ENCODE results near the gene CIAO2B.

CIAO2B gene

GRCh38 chr16:66919569-66920298 lies 14.5 kb downstream of the CIAO2B start:
- DNase-seq (ENCODE audit: low read depth), result no peak

DNA sequence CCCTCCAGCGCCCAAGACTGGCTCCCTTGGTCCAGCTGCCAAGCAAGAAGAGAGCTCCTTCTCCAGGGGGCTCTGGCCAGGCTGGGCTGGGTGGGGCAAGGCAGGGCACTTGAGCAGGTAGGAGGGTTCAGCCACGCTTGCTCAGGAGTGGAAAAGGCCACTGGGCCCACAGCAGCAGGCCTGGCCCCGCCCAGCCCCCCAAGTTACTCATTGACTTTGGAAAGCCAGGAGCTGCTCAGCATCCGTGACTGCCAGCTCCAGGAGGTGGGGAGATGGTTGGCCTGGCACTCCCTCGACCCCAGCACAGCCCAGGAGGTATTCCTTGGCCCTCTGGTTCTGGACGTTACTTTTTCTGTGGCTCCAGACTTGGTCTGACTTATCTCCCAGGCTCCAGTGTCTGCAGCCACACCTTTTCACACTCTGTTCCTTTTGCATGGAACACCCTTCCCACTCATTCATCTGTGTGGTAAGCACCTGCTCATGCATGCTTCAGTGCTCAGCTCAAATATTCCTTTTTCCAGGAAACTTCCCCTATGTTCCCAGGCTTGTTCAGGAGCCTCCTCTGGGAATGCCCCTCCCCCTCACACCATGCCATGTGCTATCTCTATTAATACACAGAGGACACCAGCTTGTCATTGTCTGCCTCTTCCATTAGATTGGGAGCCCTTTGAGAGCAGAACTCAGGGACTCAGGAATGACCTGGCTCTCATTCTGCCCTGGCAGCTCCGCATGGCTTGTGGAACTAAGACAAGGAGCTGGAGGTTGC lies 15.2 kb downstream of the CIAO2B start, which contains the start of gene CDH16:
Gene CDH16 (minus strand): TSS at position 83 of the 766 bp plus-strand sequence. CDS start 820 bp downstream, outside the sequence.
- no peak for DNase-seq (ENCODE audit: low read depth)

- DNase-seq (ENCODE audit: low read depth), result no peak
Measured at GRCh38 chr16:66918355-66918754, 15.8 kb downstream of the CIAO2B start.

DNA sequence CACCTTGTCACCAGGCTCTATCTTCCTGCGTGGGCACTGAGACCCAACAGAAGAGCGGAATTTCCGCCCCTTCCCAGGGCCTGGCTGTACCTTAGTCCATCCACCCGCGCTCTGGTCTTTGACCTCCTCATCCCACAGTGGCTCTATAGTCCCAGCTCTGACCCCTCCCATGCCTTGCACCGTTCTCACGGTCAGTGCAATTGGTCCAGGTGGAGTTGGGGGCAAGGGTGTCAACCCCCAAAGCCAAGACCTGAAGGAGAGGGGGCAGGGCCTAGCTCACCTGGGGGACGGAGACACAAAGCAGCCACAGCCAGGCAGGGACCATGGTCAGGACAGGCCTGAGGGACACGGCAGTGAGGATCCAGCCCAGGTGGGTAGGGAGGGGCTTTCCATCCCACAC lies 16.5 kb downstream of the CIAO2B start:
- no peak for DNase-seq (ENCODE audit: low read depth)

- no peak for DNase-seq (ENCODE audit: low read depth)
Measured at GRCh38 chr16:66916518-66916917, 17.7 kb downstream of the CIAO2B start.

GRCh38 chr16:66915041-66915440 lies 19.2 kb downstream of the CIAO2B start:
- DNase-seq (ENCODE audit: low read depth), result no peak

DNA sequence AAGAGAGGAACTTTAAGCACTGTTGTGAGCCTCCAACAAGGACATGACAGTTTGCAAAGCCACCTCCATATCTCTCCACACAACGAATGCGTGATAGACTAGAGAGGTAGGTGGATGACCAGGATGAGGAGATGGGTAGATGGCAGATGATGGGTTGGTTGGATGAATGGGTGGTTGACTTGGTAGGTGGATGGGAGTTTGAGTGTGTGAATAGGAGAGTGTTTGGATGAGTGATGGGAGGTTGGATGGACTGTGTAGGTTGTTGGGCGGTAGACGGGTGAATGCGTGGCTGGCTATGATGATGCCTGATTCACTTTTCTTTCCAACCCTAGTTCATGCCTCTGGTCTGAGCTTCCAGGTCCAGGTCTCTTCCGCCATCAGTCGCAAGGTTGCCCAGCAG lies 19.7 kb downstream of the CIAO2B start:
- no peak for DNase-seq (ENCODE audit: low read depth)

DNA sequence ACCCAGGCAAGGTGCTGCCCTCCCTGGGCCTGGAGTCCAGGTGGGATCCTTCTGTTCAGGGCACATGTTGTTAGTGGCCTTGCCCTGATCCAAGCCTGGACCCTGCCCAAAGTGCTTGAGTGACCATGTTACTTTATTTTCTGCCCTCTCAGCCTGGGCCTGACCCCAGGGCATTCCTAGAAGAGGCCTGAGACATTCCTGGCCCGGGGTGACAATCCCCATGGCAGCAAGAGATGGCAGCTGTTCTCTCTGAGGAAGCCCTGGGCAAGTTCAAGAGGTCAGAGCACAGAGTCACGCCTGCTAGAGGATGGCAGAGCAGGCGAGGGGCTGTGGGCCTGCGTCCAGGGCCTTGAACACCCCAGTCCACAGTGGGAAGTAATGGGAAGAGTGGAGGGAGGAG lies 20.5 kb downstream of the CIAO2B start:
- DNase-seq (ENCODE audit: low read depth), result no peak

DNA sequence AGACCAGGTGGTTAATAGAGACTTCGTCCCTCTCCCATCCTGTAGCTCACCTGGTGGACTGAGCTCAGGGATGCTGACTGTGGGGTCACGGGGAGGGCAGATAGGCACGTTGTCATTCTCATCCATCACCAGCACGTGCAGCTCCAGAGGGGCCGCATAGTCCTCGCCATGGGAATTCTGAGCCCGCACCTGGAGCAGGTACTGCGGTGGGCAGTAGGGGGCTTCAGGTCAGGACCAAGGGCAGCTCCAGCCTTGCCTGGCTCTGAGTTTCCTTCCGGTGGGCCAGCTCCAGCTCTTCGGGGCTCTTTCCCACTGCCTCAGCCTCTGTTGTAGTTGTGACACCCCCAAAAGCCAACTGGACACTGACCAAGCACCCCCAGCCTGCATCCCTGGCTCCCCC lies 21.1 kb downstream of the CIAO2B start:
- DNase-seq (ENCODE audit: low read depth), result no peak

- DNase-seq (ENCODE audit: low read depth), result no peak
Measured at GRCh38 chr16:66911801-66912200, 22.4 kb downstream of the CIAO2B start.

GRCh38 chr16:66911112-66911511 lies 23.1 kb downstream of the CIAO2B start:
- DNase-seq (ENCODE audit: low read depth), result no peak

DNA sequence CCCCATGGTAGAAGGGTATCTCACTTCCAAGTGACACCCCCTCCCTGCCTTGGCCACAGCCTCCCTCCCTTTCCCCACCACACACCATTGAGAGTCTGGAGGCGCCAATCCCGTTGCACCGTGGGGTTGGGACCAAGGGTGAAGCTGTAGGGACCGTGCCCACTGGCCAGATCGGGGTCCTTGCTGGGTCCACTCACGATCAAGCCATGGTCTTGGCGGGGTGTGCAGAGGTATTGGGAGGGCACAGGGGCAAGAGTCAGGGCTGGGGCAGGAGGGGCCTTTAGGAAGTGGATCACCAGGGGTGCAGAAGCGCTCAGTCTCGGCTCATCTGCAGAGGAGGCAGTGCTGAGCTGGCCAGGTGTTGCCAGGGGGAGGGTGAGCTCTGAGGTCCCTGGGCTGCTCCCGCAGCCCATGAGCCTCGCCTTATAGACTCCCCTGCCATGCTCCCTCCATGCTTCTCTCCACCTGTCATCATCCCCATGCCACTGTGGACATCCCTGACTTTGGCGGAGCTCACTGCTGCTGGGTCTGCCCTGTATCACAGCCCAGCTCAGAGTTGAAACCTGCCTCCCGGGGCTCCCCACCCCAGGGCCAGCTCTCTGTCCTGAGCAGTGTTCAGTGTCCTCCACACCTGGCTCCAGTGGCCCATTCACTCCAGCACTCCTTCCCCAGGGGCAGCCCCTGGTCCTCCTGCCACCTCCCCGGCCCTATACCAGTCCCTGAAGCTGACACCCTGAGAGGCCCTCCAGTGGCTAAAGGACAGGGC lies 23.8 kb downstream of the CIAO2B start:
- no peak for DNase-seq (ENCODE audit: low read depth)

GRCh38 chr16:66908762-66909559 lies 25.2 kb downstream of the CIAO2B start:
- no peak for DNase-seq (ENCODE audit: low read depth)

- no peak for DNase-seq (ENCODE audit: low read depth)
Measured at GRCh38 chr16:66908116-66908515, 26.1 kb downstream of the CIAO2B start.

GRCh38 chr16:66906916-66907836 lies 27.0 kb downstream of the CIAO2B start:
- DNase-seq (ENCODE audit: low read depth), result no peak

GRCh38 chr16:66905633-66906539 lies 28.3 kb downstream of the CIAO2B start:
- DNase-seq (ENCODE audit: low read depth), result no peak

DNA sequence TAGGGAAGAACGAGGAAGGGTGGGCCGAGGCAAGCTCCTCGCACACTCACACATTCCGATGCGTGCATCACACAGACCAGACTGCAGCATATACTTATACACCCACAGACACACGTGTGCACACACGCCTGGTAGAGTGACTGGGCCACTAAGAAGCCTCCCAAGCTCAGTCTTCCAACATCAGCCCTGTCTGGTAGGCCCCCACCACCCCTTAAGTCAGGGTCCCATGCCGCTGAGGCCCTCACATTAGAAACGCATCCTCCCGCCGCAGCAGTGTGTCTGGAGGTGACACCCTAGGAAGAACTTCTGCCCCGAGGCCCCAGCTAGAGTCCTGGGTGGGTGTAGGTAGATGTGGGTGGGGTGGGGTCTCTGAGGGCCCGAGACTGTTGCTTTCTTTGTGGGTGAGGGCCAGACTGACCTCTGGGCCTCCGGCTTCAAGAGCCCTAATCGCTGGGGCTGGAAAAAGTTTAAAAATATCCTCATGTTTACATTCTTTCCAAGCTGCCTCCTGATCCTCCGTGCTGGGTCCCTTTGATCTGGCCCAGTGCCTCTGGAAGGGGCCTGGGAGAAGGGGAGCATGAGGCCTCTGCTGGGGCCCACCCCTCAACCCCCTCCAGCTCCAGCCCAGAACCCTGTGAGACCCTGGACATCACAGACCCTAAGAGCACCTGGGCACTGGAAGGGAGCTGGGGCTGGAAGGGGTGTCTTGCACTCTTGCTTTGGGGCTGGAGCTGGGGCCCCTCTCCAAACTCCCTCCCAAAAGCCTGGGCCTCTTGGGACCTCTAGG lies 29.2 kb downstream of the CIAO2B start:
- DNase-seq (ENCODE audit: low read depth), result no peak

DNA sequence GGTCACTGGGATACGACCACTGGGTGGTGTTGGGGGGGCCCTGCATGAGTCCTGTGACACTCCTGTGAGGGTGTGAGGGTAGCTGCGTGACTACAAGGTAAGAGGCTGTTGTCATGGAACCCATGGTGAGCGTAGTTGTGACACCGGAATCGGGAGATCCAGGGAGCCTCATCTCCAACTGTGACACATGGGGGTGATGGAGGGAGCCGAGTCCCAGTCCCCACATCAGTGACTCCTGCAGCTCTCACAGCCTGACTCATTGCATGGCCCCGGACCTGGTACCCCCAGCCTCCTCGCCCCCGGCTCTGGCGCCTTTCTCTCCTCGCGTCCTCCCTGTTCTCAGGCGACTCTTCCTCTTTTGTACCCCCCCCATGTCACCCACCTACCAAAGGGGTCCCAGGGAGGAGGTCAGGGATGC lies 29.8 kb downstream of the CIAO2B start:
- DNase-seq (ENCODE audit: low read depth), result no peak

All from activated gamma-delta T cell treated with anti-CD3 and anti-CD28 coated beads, Interleukin-2, amount 50 U/mL, for 16 hours (primary cell).